Epithelial cell of esophagus (primary cell): ENCODE results near the gene CDKN1A.

Experiments
- DNase-seq: peaks from one replicate; pipeline ENCODE4 v3.0.0; 2010; ENCODE audit warnings: low read depth
- H3K4me3 ChIP-seq: 2 replicates; pipeline ENCODE4 v1.5.1; 2011; ENCODE audit warnings: mild to moderate bottlenecking, low read length, control low read depth
- TF ChIP-seq, protein P1 (sequence below): IDR thresholded peaks from 2 replicates; pipeline ENCODE4 v1.5.1; 2011; ENCODE audit warnings: low read depth, mild to moderate bottlenecking, low read length, control low read depth, inconsistent platforms; ENCODE audit not compliant: insufficient read depth; ENCODE audit errors: missing control alignments

Gene CDKN1A

DNA sequence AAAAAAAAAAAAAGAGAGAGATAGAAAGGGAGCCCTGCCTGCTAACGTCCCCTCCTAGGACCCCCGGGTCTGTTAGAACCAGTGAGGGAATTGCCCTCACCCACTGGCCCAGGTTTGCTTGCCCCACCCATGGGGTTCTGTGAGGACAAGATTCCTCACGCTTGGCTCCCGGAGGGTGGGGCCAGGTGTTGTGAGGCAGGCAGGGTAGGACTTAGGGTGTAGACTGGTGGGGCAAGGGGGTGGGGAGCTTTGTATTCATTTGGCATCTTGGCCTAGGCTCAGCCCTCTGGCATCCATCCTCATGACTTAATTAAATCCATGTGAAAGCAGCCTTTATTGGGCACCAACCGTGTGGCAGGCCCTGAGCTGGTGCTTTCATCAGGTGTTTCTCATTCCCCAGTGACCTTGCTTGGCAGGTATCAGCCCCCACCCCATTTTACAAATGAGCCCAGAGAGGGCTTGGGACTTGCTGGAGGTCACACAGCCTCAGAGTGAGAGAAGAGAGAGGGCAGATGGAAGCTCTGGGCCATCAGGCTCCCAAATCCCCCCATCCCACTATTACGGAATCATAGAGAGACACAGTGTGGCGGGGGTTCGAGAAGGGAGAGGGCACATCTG lies 38.1 kb downstream of the CDKN1A start:
- H3K4me3 ChIP-seq: no peak overlapping the region
- peak; percentile 87 for DNase-seq
- TF ChIP-seq, protein P1, sequence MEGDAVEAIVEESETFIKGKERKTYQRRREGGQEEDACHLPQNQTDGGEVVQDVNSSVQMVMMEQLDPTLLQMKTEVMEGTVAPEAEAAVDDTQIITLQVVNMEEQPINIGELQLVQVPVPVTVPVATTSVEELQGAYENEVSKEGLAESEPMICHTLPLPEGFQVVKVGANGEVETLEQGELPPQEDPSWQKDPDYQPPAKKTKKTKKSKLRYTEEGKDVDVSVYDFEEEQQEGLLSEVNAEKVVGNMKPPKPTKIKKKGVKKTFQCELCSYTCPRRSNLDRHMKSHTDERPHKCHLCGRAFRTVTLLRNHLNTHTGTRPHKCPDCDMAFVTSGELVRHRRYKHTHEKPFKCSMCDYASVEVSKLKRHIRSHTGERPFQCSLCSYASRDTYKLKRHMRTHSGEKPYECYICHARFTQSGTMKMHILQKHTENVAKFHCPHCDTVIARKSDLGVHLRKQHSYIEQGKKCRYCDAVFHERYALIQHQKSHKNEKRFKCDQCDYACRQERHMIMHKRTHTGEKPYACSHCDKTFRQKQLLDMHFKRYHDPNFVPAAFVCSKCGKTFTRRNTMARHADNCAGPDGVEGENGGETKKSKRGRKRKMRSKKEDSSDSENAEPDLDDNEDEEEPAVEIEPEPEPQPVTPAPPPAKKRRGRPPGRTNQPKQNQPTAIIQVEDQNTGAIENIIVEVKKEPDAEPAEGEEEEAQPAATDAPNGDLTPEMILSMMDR: no peak

DNA sequence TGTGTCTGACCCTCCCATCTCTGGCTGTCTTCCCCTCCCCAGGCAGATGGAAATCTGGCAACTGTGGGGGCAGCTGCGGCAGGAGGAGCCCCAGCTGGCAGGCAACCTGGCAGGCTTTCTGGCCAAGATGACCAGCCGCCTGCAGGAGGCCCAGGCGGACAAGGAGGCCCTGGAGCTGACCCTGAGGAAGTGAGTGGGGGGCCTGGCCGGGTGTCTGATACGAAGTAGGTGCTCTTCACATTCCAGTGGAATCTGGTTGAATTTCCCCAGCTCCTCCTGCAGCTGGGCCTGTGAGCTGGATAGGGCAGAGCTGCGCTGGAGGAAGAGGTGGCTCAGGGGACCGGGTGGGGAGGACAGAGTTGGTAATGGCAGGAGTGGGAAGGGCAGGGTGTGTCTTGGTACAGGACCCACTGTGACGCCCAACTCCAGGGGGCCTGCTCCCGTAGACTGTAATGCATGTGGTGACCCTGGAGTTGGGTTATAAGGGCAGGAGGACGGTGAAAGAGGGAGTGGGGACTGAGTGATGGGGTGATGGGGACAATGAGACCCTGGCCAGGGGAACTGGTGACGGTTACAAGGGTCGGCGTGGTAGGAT lies 38.8 kb downstream of the CDKN1A start:
- TF ChIP-seq, protein P1: no peak
- H3K4me3 ChIP-seq: no peak overlapping the region
- DNase-seq: no peak

DNA sequence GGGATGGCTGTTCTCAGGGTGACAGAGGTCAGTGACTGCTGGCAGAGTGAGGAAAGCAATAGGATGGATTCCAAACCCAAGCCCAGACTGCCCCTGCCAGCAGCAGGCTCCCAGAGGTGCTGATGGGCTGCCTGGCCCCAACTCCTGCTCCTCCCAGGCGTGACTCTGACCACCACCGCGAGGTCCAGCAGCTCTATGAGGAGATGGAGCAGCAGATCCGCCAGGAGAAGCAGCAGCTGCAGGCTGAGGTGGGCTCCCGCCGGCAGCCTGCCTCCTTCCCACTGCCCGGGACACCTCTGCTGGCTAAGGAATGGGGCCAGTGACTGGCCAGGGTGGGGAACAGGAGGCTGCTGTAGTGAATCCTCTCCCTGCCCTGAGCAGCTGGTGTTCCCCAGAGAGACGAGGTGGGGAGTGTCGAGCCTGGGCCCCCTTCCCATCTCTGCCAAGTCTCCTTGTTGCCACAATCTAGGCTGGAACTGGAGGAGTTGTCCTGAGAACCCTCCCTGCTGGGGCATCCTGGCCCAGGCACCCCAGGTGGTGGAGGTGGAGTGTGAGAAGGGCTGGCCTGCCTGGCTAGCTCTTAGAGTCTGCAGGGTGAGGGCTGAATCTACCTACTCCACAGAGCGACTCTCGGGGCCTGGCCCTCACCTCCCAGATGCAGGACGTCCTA lies 39.5 kb downstream of the CDKN1A start:
- TF ChIP-seq, protein P1: no peak
- no peak for DNase-seq
- no peak overlapping the region for H3K4me3 ChIP-seq

DNA sequence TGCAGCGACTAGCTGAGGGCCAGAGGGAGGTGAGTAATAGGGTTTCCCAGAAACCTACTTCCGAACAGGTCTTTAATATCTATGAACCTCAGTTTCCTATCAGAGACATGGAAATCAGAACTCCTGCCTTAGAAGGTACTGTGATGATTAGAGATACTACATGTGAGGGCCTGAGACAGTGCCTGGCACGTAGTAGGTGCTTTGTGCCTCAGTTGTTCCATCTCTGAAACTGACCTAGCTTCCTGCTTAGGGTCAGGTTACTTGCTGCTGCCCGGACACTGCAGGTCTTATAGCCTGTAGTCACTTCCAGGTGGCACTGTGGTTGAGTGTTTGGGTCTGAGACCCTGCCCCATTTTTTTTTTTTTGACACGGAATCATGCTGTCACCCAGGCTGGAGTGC lies 40.0 kb downstream of the CDKN1A start:
- no peak overlapping the region for H3K4me3 ChIP-seq
- TF ChIP-seq, protein P1: no peak
- DNase-seq: no peak

DNA sequence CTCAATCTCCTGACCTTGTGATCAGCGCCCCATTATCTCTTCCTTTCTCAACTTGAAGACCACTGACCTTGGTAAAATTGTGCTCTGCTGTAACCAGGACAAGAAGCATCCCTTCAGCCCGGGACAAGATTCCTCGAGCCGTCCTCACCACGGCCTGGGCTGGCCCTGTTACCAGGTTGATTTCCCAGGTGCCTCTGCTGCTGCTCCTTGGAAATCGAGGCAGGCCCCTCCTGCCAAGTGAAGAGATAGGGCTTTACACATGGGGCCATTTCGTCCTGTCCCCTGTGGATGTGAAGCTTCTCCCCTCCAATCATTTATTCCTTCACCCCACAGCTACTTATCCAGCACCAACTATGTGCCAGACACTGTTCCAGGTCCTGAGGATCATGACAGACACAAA lies 40.6 kb downstream of the CDKN1A start:
- H3K4me3 ChIP-seq: no peak overlapping the region
- DNase-seq: no peak

DNA sequence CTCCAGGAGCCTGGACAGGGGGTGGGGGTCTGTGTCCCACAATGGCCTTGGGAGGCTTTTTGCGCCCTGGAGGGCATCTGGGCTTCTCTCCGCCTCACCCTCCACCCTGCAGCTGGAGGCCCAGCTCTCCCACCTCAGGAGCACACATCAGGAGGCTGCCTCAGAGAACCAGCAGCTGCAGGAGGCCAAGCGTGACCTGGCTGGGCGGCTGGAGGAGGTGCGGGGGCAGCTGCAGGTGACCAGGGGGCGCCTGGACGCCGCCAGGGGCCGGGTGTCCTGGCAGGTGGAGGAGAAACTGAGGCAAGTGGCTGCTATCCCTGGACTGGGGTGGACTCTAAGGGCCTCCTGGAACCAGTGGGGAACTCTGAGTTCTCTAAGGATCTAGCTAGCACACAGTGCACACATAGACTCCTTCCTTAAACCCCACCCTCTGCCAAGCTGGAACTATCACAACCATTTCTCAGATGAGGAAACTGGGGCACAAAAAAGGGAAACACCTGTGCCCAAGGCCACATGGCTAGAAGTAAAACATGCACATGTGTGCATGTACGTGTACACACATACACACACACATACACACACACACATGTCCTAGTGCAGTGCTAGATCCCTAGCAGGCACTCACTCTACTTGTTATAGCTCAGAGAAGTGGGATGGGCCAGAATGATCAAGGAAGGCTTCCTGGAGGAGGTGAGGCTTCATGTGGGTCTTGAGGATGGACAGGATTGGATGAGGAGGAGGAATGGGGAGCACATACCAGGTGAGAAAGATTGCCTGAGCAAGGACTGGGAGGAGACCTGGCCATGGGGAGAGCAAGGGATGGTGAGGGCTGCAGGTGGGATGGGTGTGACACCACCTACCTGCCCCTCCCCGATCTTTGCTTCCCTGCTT lies 42.0 kb downstream of the CDKN1A start:
- no peak overlapping the region for H3K4me3 ChIP-seq
- DNase-seq: no peak
- TF ChIP-seq, protein P1: no peak

More for the DNA sequence above, 40.6 kb downstream of the CDKN1A start:
- TF ChIP-seq, protein P1: no peak
